ENCODE measurements around the gene IP6K3.

DNA sequence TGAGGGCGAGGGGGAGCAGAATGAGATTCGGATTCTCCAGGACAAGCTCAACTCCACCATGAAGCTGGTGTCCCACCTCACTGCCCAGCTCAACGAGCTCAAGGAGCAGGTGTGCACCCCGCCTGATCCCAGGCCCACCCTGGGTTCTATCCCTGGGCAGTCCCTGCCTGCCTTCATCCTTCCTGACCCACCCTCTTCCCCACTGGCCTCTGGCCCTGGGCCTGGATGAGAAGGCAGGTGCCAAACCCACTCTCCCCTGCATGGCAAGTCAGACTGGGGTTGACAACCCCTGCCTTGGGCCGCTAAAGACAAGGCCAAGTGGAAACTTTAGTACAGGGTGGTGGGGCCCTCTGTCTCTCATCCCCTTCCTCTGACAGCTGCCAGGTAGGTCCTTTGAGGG lies 51.7 kb downstream of the IP6K3 start:
- TF ChIP-seq, protein P1, sequence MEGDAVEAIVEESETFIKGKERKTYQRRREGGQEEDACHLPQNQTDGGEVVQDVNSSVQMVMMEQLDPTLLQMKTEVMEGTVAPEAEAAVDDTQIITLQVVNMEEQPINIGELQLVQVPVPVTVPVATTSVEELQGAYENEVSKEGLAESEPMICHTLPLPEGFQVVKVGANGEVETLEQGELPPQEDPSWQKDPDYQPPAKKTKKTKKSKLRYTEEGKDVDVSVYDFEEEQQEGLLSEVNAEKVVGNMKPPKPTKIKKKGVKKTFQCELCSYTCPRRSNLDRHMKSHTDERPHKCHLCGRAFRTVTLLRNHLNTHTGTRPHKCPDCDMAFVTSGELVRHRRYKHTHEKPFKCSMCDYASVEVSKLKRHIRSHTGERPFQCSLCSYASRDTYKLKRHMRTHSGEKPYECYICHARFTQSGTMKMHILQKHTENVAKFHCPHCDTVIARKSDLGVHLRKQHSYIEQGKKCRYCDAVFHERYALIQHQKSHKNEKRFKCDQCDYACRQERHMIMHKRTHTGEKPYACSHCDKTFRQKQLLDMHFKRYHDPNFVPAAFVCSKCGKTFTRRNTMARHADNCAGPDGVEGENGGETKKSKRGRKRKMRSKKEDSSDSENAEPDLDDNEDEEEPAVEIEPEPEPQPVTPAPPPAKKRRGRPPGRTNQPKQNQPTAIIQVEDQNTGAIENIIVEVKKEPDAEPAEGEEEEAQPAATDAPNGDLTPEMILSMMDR (IDR thresholded peaks at IDR 0.05), result no peak
- TF ChIP-seq, protein P2, sequence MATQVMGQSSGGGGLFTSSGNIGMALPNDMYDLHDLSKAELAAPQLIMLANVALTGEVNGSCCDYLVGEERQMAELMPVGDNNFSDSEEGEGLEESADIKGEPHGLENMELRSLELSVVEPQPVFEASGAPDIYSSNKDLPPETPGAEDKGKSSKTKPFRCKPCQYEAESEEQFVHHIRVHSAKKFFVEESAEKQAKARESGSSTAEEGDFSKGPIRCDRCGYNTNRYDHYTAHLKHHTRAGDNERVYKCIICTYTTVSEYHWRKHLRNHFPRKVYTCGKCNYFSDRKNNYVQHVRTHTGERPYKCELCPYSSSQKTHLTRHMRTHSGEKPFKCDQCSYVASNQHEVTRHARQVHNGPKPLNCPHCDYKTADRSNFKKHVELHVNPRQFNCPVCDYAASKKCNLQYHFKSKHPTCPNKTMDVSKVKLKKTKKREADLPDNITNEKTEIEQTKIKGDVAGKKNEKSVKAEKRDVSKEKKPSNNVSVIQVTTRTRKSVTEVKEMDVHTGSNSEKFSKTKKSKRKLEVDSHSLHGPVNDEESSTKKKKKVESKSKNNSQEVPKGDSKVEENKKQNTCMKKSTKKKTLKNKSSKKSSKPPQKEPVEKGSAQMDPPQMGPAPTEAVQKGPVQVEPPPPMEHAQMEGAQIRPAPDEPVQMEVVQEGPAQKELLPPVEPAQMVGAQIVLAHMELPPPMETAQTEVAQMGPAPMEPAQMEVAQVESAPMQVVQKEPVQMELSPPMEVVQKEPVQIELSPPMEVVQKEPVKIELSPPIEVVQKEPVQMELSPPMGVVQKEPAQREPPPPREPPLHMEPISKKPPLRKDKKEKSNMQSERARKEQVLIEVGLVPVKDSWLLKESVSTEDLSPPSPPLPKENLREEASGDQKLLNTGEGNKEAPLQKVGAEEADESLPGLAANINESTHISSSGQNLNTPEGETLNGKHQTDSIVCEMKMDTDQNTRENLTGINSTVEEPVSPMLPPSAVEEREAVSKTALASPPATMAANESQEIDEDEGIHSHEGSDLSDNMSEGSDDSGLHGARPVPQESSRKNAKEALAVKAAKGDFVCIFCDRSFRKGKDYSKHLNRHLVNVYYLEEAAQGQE (IDR thresholded peaks at IDR 0.05; ENCODE audit: insufficient read depth in 1 of 2, low read depth in 2 of 2, low read length in 1 of 2), result no peak
- TF ChIP-seq POLR2AphosphoS5 (IDR thresholded peaks at IDR 0.05; ENCODE audit: low read depth, low read length), result no peak

Measured in Panc1 (cell line).